ENCODE measurements around the gene MOSPD3.
A peak's percentile ranks its signal among the peaks of the same experiment; 100 is the strongest.

Gene MOSPD3

GRCh38 chr7:100584683-100585510 lies 27.4 kb upstream of the MOSPD3 start:
- TF ChIP-seq SIN3A (IDR thresholded peaks at IDR 0.05; ENCODE audit: borderline replicate concordance, insufficient read depth, low read length) (no peak), REST (IDR thresholded peaks at IDR 0.05; ENCODE audit: insufficient read depth in 1 of 2, low read depth in 2 of 2, low read length in 2 of 2) (0 out of 4 replicates have a peak, but pooled peaks of 1 of the 2 experiments have one; percentile 21)

GRCh38 chr7:100585511-100586265 lies 26.7 kb upstream of the MOSPD3 start, which contains the start of gene LRCH4:
LRCH4 (minus strand) TSS chr7:100586129; CDS start chr7:100586100, 29 bp downstream.
- TF ChIP-seq TAF1 (IDR thresholded peaks at IDR 0.05; ENCODE audit: borderline replicate concordance, insufficient read depth, low read length) = peak; percentile 92; the same call in 1 of the 2 replicates
- TF ChIP-seq SIN3A (IDR thresholded peaks at IDR 0.05; ENCODE audit: borderline replicate concordance, insufficient read depth, low read length) = no peak
- 0 out of 4 replicates have a peak, but pooled peaks of 1 of the 2 experiments have one; percentile 26 for TF ChIP-seq REST (IDR thresholded peaks at IDR 0.05; ENCODE audit: insufficient read depth in 1 of 2, low read depth in 2 of 2, low read length in 2 of 2)
- peak; percentile 95 for TF ChIP-seq POLR2AphosphoS5 (IDR thresholded peaks at IDR 0.05; ENCODE audit: low read depth, low read length)
- TF ChIP-seq FOXP2 (optimal IDR thresholded peaks at IDR 0.05; ENCODE audit: borderline replicate concordance, extremely low read depth, extremely low read length, insufficient read depth) = no peak

- TF ChIP-seq SIN3A (IDR thresholded peaks at IDR 0.05; ENCODE audit: borderline replicate concordance, insufficient read depth, low read length) (0 out of 2 replicates have a peak, but pooled peaks have one; percentile 7), POLR2AphosphoS5 (IDR thresholded peaks at IDR 0.05; ENCODE audit: low read depth, low read length) (peak; percentile 65; the same call in 1 of the 2 replicates), REST (IDR thresholded peaks at IDR 0.05; ENCODE audit: insufficient read depth in 1 of 2, low read depth in 2 of 2, low read length in 2 of 2) (no peak), FOXP2 (optimal IDR thresholded peaks at IDR 0.05; ENCODE audit: borderline replicate concordance, extremely low read depth, extremely low read length, insufficient read depth) (no peak), TAF1 (IDR thresholded peaks at IDR 0.05; ENCODE audit: borderline replicate concordance, insufficient read depth, low read length) (no peak; the same call in 1 of the 2 replicates)
Measured at GRCh38 chr7:100586266-100587025, 25.9 kb upstream of the MOSPD3 start, which contains the start of gene FBXO24. FBXO24 (plus strand) TSS chr7:100586328; CDS start chr7:100586626, 298 bp downstream.

DNA sequence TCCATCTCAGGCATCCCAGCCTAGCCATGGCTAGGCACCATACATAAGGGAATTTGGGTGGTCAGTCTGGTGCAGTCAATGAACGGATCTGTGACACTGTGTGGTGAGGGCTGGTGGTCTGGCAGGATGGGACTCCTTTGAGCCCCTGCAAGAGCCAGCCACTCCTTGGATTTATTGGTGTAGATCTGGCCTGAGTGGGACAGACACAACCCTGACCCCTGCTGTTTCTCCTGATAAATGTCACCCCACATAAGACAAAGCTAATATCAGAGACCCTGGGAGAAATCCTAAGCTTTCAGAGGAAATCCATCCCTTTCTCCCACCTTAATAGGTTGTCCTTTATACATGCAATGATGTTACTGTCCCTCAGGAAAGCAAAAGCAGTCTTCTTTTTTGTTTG lies 23.9 kb upstream of the MOSPD3 start:
- no peak for TF ChIP-seq REST (IDR thresholded peaks at IDR 0.05; ENCODE audit: insufficient read depth in 1 of 2, low read depth in 2 of 2, low read length in 2 of 2)
- TF ChIP-seq POLR2AphosphoS5 (IDR thresholded peaks at IDR 0.05; ENCODE audit: low read depth, low read length) = no peak
- TF ChIP-seq FOXP2 (optimal IDR thresholded peaks at IDR 0.05; ENCODE audit: borderline replicate concordance, extremely low read depth, extremely low read length, insufficient read depth) = no peak
- no peak for TF ChIP-seq TAF1 (IDR thresholded peaks at IDR 0.05; ENCODE audit: borderline replicate concordance, insufficient read depth, low read length)
- TF ChIP-seq SIN3A (IDR thresholded peaks at IDR 0.05; ENCODE audit: borderline replicate concordance, insufficient read depth, low read length) = no peak

Data from PFSK-1 (cell line).